Osteoblast (primary cell): ENCODE measurements around the gene C1orf52. TPM values are rescaled to one million over a fixed set of nuclear protein-coding genes. Genes with fewer than 3 reads are reported as not detected.
A peak's percentile ranks its signal among the peaks of the same experiment; 100 is the strongest.

ENCODE experiments used
- DNase-seq: peaks from one replicate; pipeline ENCODE4 v3.0.0; 2011; ENCODE audit warnings: low spot score, mixed read lengths; ENCODE audit not compliant: insufficient read length; ENCODE audit errors: missing footprints
- H2AFZ ChIP-seq: 2 replicates; pipeline ENCODE4 v1.6.0; 2011; ENCODE audit warnings: mild to moderate bottlenecking, low read length
- H3K27ac ChIP-seq: 2 replicates; pipeline ENCODE4 v1.5.1; 2011; ENCODE audit warnings: mild to moderate bottlenecking, low read depth, low read length, moderate library complexity
- H3K27me3 ChIP-seq: 2 replicates; pipeline ENCODE4 v1.6.0; 2012; ENCODE audit warnings: mild to moderate bottlenecking, control low read depth, inconsistent platforms, low read length, moderate library complexity; ENCODE audit not compliant: insufficient read depth
- H3K36me3 ChIP-seq: 2 replicates; pipeline ENCODE4 v1.5.1; 2011; ENCODE audit warnings: mild to moderate bottlenecking, low read length, control low read depth, moderate library complexity; ENCODE audit not compliant: insufficient read depth
- H3K4me1 ChIP-seq: 2 replicates; pipeline ENCODE4 v1.5.1; 2011; ENCODE audit warnings: mild to moderate bottlenecking, low read length, control low read depth, moderate library complexity; ENCODE audit not compliant: insufficient read depth
- H3K4me2 ChIP-seq: 2 replicates; pipeline ENCODE4 v1.6.0; 2011; ENCODE audit warnings: mild to moderate bottlenecking, low read length; ENCODE audit not compliant: insufficient read depth
- H3K4me3 ChIP-seq: fragments of 200-600 bp; sonication (generic); 3 replicates; pipeline ENCODE4 v1.5.1; 2012; ENCODE audit warnings: mild to moderate bottlenecking, low read length, inconsistent platforms; ENCODE audit not compliant: insufficient read depth
- H3K79me2 ChIP-seq: 2 replicates; pipeline ENCODE4 v1.6.0; 2012; ENCODE audit warnings: mild to moderate bottlenecking, low read length, control low read depth, inconsistent platforms; ENCODE audit not compliant: insufficient read depth
- H3K9me3 ChIP-seq: 2 replicates; pipeline ENCODE4 v1.5.1; 2011; ENCODE audit warnings: low read depth, low read length, control low read depth
- H4K20me1 ChIP-seq: 2 replicates; pipeline ENCODE4 v1.6.0; 2012; ENCODE audit warnings: mild to moderate bottlenecking, low read length, control low read depth; ENCODE audit not compliant: insufficient read depth
- total RNA-seq: library from RNA; depleted of rRNA; stranded (reverse); fragments of >200 nt; gene quantifications from 2 replicates; pipeline ENCODE4 v1.2.3, GENCODE V29; 2012
- TF ChIP-seq, protein P1 (sequence below): IDR thresholded peaks from 2 replicates; pipeline ENCODE4 v1.5.1; 2011; ENCODE audit warnings: mild to moderate bottlenecking, low read depth, low read length, moderate library complexity; ENCODE audit errors: extremely low read depth

The C1orf52 gene
- total RNA-seq, 1 donor, result 13.0 TPM

- TF ChIP-seq, protein P1, sequence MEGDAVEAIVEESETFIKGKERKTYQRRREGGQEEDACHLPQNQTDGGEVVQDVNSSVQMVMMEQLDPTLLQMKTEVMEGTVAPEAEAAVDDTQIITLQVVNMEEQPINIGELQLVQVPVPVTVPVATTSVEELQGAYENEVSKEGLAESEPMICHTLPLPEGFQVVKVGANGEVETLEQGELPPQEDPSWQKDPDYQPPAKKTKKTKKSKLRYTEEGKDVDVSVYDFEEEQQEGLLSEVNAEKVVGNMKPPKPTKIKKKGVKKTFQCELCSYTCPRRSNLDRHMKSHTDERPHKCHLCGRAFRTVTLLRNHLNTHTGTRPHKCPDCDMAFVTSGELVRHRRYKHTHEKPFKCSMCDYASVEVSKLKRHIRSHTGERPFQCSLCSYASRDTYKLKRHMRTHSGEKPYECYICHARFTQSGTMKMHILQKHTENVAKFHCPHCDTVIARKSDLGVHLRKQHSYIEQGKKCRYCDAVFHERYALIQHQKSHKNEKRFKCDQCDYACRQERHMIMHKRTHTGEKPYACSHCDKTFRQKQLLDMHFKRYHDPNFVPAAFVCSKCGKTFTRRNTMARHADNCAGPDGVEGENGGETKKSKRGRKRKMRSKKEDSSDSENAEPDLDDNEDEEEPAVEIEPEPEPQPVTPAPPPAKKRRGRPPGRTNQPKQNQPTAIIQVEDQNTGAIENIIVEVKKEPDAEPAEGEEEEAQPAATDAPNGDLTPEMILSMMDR, result no peak
- Histone ChIP-seq H3K4me2 (no peak overlapping the region), H3K4me1 (peaks cover 12% of the 10 kb centered on the region), H3K27ac (no peak overlapping the region), H3K36me3 (no peaks in the 10 kb centered on the region), H3K79me2 (no peaks in the 10 kb centered on the region), H4K20me1 (no peaks in the 10 kb centered on the region), H3K9me3 (no peaks in the 10 kb centered on the region), H3K4me3 (no peak overlapping the region), H2AFZ (no peak overlapping the region), H3K27me3 (no peaks in the 10 kb centered on the region)
- no peak for DNase-seq
These were observed 24.2 kb upstream of the C1orf52 start for GRCh38 chr1:85283475-85284199.

DNA sequence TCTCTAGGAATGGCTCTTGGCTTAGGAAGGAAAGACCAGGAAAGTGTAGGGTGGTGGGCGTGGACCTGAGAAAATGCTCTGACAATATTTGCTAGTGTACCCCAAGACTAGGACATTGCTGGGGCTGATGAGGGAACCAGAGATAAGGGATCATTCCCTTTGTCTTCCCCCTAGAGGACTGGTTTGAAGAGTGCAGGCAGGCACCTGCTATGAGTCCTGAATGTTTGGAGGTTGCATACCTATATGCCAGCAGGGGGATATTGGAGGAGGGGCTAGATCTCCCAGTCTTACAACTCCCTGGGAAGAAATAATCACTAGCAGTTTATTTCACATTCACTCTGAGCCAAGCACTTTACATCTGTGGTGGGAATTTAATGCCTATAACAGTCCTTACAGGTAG, 23.0 kb upstream of the C1orf52 start:
- H4K20me1 ChIP-seq, result no peaks in the 10 kb centered on the region
- H3K79me2 ChIP-seq, result no peaks in the 10 kb centered on the region
- DNase-seq, result no peak
- no peaks in the 10 kb centered on the region for H3K36me3 ChIP-seq
- H3K27me3 ChIP-seq, result no peaks in the 10 kb centered on the region
- no peak overlapping the region for H3K27ac ChIP-seq
- H3K9me3 ChIP-seq, result no peaks in the 10 kb centered on the region
- TF ChIP-seq, protein P1, result no peak
- no peak overlapping the region for H2AFZ ChIP-seq
- H3K4me1 ChIP-seq, result peaks cover 13% of the 10 kb centered on the region
- no peak overlapping the region for H3K4me2 ChIP-seq
- H3K4me3 ChIP-seq, result no peak overlapping the region

- no peak overlapping the region for H3K4me2 ChIP-seq
- H3K4me3 ChIP-seq, result no peak overlapping the region
- H3K4me1 ChIP-seq, result peaks cover 19% of the 10 kb centered on the region
- H3K36me3 ChIP-seq, result no peaks in the 10 kb centered on the region
- no peaks in the 10 kb centered on the region for H3K9me3 ChIP-seq
- no peaks in the 10 kb centered on the region for H3K27me3 ChIP-seq
- no peaks in the 10 kb centered on the region for H4K20me1 ChIP-seq
- peak overlapping the region; percentile 40 for H2AFZ ChIP-seq
- no peak overlapping the region for H3K27ac ChIP-seq
- peaks cover 6% of the 10 kb centered on the region for H3K79me2 ChIP-seq
- DNase-seq, result no peak
- TF ChIP-seq, protein P1, result no peak
These were observed 21.2 kb upstream of the C1orf52 start for GRCh38 chr1:85280636-85281035.

- Histone ChIP-seq H3K79me2 (peaks cover 16% of the 10 kb centered on the region), H3K4me3 (peak overlapping the region; percentile 53), H3K4me1 (peaks cover 26% of the 10 kb centered on the region), H3K36me3 (no peaks in the 10 kb centered on the region), H3K9me3 (no peaks in the 10 kb centered on the region), H3K27me3 (no peaks in the 10 kb centered on the region), H3K27ac (peak overlapping the region; percentile 78), H3K4me2 (peak overlapping the region; percentile 82), H4K20me1 (peaks cover 3% of the 10 kb centered on the region), H2AFZ (peak overlapping the region; percentile 67)
- TF ChIP-seq, protein P1, result no peak
- DNase-seq, result no peak
These were observed 20.1 kb upstream of the C1orf52 start for GRCh38 chr1:85279458-85280080.
